Measurements from ENCODE around the gene IL1RL1.

IL1RL1 gene

DNA sequence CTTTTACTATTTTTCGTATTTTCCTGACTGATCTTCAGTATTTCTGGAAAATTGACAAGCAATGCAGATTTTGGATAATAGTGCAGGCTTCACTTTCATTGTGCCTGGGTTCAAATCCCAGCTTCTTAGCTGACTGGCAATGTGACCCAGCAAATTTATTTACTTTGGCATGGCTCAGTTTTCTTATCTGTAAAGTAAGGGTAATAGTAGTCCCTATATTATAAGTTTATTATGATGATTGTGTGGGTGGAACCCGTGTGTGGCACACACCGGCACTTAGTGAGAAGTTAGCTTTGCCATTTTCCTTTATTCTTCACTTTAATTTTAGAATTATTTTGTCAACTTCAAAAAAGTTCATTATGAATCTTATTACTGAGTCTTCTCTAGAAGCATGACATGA is 7.8 kb upstream of the IL1RL1 start:
- H3F3A ChIP-seq (ENCODE audit: control insufficient read depth, insufficient read depth): no peaks in the 10 kb centered on the region
- H3K4me2 ChIP-seq (ENCODE audit: low read length): no peak overlapping the region
- H3K4me1 ChIP-seq (ENCODE audit: control insufficient read depth, low read length): no peaks in the 10 kb centered on the region
- no peaks in the 10 kb centered on the region for H3K9me2 ChIP-seq (replicated peaks; ENCODE audit: control insufficient read depth, low read length)
- no peaks in the 10 kb centered on the region for H3K9me3 ChIP-seq (ENCODE audit: control insufficient read depth, insufficient read depth, low read length)
- no peaks in the 10 kb centered on the region for H4K20me1 ChIP-seq (ENCODE audit: control insufficient read depth, insufficient read depth, low read depth, low read length)
- TF ChIP-seq, protein P1, sequence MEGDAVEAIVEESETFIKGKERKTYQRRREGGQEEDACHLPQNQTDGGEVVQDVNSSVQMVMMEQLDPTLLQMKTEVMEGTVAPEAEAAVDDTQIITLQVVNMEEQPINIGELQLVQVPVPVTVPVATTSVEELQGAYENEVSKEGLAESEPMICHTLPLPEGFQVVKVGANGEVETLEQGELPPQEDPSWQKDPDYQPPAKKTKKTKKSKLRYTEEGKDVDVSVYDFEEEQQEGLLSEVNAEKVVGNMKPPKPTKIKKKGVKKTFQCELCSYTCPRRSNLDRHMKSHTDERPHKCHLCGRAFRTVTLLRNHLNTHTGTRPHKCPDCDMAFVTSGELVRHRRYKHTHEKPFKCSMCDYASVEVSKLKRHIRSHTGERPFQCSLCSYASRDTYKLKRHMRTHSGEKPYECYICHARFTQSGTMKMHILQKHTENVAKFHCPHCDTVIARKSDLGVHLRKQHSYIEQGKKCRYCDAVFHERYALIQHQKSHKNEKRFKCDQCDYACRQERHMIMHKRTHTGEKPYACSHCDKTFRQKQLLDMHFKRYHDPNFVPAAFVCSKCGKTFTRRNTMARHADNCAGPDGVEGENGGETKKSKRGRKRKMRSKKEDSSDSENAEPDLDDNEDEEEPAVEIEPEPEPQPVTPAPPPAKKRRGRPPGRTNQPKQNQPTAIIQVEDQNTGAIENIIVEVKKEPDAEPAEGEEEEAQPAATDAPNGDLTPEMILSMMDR (IDR thresholded peaks at IDR 0.05; ENCODE audit: low read depth, low read length, poor library complexity, severe bottlenecking): no peak
- TF ChIP-seq EZH2phosphoT487 (IDR thresholded peaks at IDR 0.05; ENCODE audit: borderline replicate concordance, low read length): no peak
- no peaks in the 10 kb centered on the region for H3K27me3 ChIP-seq (ENCODE audit: control insufficient read depth, low read length)
- H3K79me2 ChIP-seq (ENCODE audit: control insufficient read depth, low read length): no peaks in the 10 kb centered on the region
- H3K36me3 ChIP-seq (ENCODE audit: control insufficient read depth, low read length): no peaks in the 10 kb centered on the region
- no peak overlapping the region for H3K27ac ChIP-seq (ENCODE audit: low read depth, low read length)
- no peak overlapping the region for H3K4me3 ChIP-seq (ENCODE audit: low read length)

DNA sequence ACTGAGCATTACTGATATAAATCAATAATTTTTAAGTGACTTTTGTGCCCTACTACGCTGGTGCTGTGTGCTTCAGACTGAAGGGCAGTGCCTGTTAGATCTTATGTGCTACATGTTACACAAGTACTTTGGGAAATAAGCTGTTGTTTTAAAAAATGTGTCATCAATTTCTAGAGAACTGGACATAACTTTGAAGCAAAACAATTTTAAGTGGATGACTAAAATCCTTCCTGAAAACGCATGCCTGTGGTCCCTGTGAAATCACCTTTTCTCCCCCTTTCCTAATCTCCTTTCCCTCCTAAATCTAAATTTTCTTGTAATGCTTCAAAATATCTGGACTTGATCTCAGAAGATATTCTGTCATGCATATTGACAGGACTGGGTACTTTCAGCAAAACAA is 7.1 kb upstream of the IL1RL1 start:
- Histone ChIP-seq H3K4me3 (ENCODE audit: low read length) (no peak overlapping the region), H3K4me2 (ENCODE audit: low read length) (no peak overlapping the region), H3K36me3 (ENCODE audit: control insufficient read depth, low read length) (no peaks in the 10 kb centered on the region), H3K9me3 (ENCODE audit: control insufficient read depth, insufficient read depth, low read length) (no peaks in the 10 kb centered on the region), H4K20me1 (ENCODE audit: control insufficient read depth, insufficient read depth, low read depth, low read length) (no peaks in the 10 kb centered on the region), H3K4me1 (ENCODE audit: control insufficient read depth, low read length) (no peaks in the 10 kb centered on the region), H3K79me2 (ENCODE audit: control insufficient read depth, low read length) (no peaks in the 10 kb centered on the region), H3K27me3 (ENCODE audit: control insufficient read depth, low read length) (no peaks in the 10 kb centered on the region), H3K9me2 (replicated peaks; ENCODE audit: control insufficient read depth, low read length) (no peaks in the 10 kb centered on the region), H3K27ac (ENCODE audit: low read depth, low read length) (no peak overlapping the region), H3F3A (ENCODE audit: control insufficient read depth, insufficient read depth) (no peaks in the 10 kb centered on the region)
- TF ChIP-seq, protein P1 (IDR thresholded peaks at IDR 0.05; ENCODE audit: low read depth, low read length, poor library complexity, severe bottlenecking): no peak
- TF ChIP-seq EZH2phosphoT487 (IDR thresholded peaks at IDR 0.05; ENCODE audit: borderline replicate concordance, low read length): no peak

- no peak for TF ChIP-seq EZH2phosphoT487 (IDR thresholded peaks at IDR 0.05; ENCODE audit: borderline replicate concordance, low read length)
- TF ChIP-seq, protein P1 (IDR thresholded peaks at IDR 0.05; ENCODE audit: low read depth, low read length, poor library complexity, severe bottlenecking): no peak
- no peaks in the 10 kb centered on the region for H3F3A ChIP-seq (ENCODE audit: control insufficient read depth, insufficient read depth)
- H3K9me3 ChIP-seq (ENCODE audit: control insufficient read depth, insufficient read depth, low read length): no peaks in the 10 kb centered on the region
- H3K36me3 ChIP-seq (ENCODE audit: control insufficient read depth, low read length): no peaks in the 10 kb centered on the region
- H3K27me3 ChIP-seq (ENCODE audit: control insufficient read depth, low read length): no peaks in the 10 kb centered on the region
- H3K9me2 ChIP-seq (replicated peaks; ENCODE audit: control insufficient read depth, low read length): no peaks in the 10 kb centered on the region
- H3K4me3 ChIP-seq (ENCODE audit: low read length): no peak overlapping the region
- no peaks in the 10 kb centered on the region for H3K4me1 ChIP-seq (ENCODE audit: control insufficient read depth, low read length)
- no peaks in the 10 kb centered on the region for H3K79me2 ChIP-seq (ENCODE audit: control insufficient read depth, low read length)
- no peak overlapping the region for H3K4me2 ChIP-seq (ENCODE audit: low read length)
- H3K27ac ChIP-seq (ENCODE audit: low read depth, low read length): no peak overlapping the region
- no peaks in the 10 kb centered on the region for H4K20me1 ChIP-seq (ENCODE audit: control insufficient read depth, insufficient read depth, low read depth, low read length)
These were observed 6.4 kb upstream of the IL1RL1 start for GRCh38 chr2:102304711-102305611.
